K562 (cell line): Measurements from ENCODE around the gene RNF167. TPM values are rescaled to one million over a fixed set of nuclear protein-coding genes. Genes with fewer than 3 reads are reported as not detected.

ENCODE experiments used
- ATAC-seq: fragments of 200-7000 bp; cut with Tn5 transposase; 3 replicates; pipeline ENCODE4 v1.9.1; 2020; ENCODE audit warnings: moderate library complexity
- BruUV-seq: library from RNA; stranded (reverse); fragments of 400-500 nt; replicated peaks from 2 replicates; lab custom pipeline; 2021; lab: Mats Ljungman, UMichigan
- CTCF ChIA-PET: fragments of 300-600 bp; formaldehyde crosslinking; extraction: SDS; loops from one replicate; lab custom pipeline; 2021; ENCODE audit warnings: low intra/inter-chr PET ratio; lab: Yijun Ruan, JAX
- POLR2A ChIA-PET: fragments of 300-600, 350-650 bp; sonication (Branson Sonifier 250); formaldehyde crosslinking; extraction: SDS; loops from one replicate; lab custom pipeline; 2021; ENCODE audit warnings: antibody characterized with exemption, inconsistent platforms; lab: Yijun Ruan, JAX
- DNase-seq, 4 experiments: peaks; one replicate each; pipeline versions ENCODE4 v3.0.0 to v3.0.0-alpha.2; 2011 to 2018; ENCODE audit warnings: low spot score in 3 of 4, mixed read lengths in 3 of 4; ENCODE audit errors: extremely low read depth in 1 of 4
- FAIRE-seq: peaks from 2 replicates; lab custom pipeline; 2011; peaks lifted over from hg19 to GRCh38; lab: Jason Lieb, UNC
- H2AFZ ChIP-seq: 2 replicates; pipeline ENCODE4 v1.6.0; 2011; ENCODE audit warnings: low read depth, low read length, control low read depth, inconsistent platforms
- H3K27ac ChIP-seq: fragments of 200-600 bp; 3 replicates; pipeline ENCODE4 v1.8.0; 2011; ENCODE audit warnings: low read depth, mild to moderate bottlenecking, control low read depth, inconsistent platforms, low read length, moderate library complexity, mixed read lengths; ENCODE audit errors: extremely low read depth
- H3K27me3 ChIP-seq, 2 experiments: fragments of 300-600 bp in 1 of 2; 2 replicates in 1 of 2; 3 replicates in 1 of 2; pipeline versions ENCODE4 v1.6.0 to v1.8.0; 2011; ENCODE audit warnings: inconsistent platforms in 2 of 2, low read length in 2 of 2, mild to moderate bottlenecking in 1 of 2, mixed read lengths in 1 of 2, moderate library complexity in 1 of 2; ENCODE audit not compliant: control insufficient read depth in 2 of 2, insufficient read depth in 2 of 2
- H3K36me3 ChIP-seq: fragments of 300-600 bp; 3 replicates; pipeline ENCODE4 v1.8.0; 2011; ENCODE audit warnings: mild to moderate bottlenecking, low read length, inconsistent platforms; ENCODE audit not compliant: control insufficient read depth, insufficient read depth
- H3K4me1 ChIP-seq, 2 experiments: fragments of 200-600 bp in 1 of 2; replicated peaks in 1 of 2; 2 replicates in 1 of 2; 3 replicates in 1 of 2; pipeline versions ENCODE4 v1.5.1 to v1.8.0; 2011; ENCODE audit warnings: inconsistent platforms in 2 of 2, low read length in 2 of 2, mild to moderate bottlenecking in 1 of 2, mixed read lengths in 1 of 2, moderate library complexity in 1 of 2; ENCODE audit not compliant: control insufficient read depth in 2 of 2, insufficient read depth in 2 of 2
- H3K4me2 ChIP-seq: 2 replicates; pipeline ENCODE4 v1.6.1; 2011; ENCODE audit warnings: low read length, control low read depth, inconsistent platforms, mixed read lengths; ENCODE audit not compliant: insufficient read depth
- H3K4me3 ChIP-seq: fragments of 200-600 bp; sonication (generic), shearing (Covaris generic); 2 replicates; pipeline ENCODE4 v1.5.1; 2016; ENCODE audit warnings: control low read depth, inconsistent platforms
- H3K79me2 ChIP-seq: fragments of 200-600 bp; 3 replicates; pipeline ENCODE4 v1.8.0; 2011; ENCODE audit warnings: low read length, inconsistent platforms; ENCODE audit not compliant: control insufficient read depth, insufficient read depth
- H3K9ac ChIP-seq, 2 experiments: 2 replicates each; pipeline versions ENCODE4 v1.6.0 to v1.6.1; 2011; ENCODE audit warnings: low read depth in 2 of 2, low read length in 2 of 2, control low read depth in 1 of 2, inconsistent platforms in 1 of 2, mild to moderate bottlenecking in 1 of 2, mixed read lengths in 1 of 2; ENCODE audit not compliant: insufficient read depth in 1 of 2
- H3K9me1 ChIP-seq: one replicate; pipeline ENCODE4 v1.6.0; 2011; ENCODE audit warnings: inconsistent platforms, mild to moderate bottlenecking, low read length, moderate library complexity; ENCODE audit not compliant: control insufficient read depth, insufficient read depth
- H3K9me3 ChIP-seq: replicated peaks from 2 replicates; pipeline ENCODE4 v1.5.1; 2011; ENCODE audit warnings: low read depth, low read length, inconsistent platforms; ENCODE audit not compliant: control insufficient read depth, insufficient read depth
- H4K20me1 ChIP-seq: replicated peaks from 2 replicates; pipeline ENCODE4 v1.6.1; 2011; ENCODE audit warnings: low read length, inconsistent platforms, mixed read lengths; ENCODE audit not compliant: control insufficient read depth, insufficient read depth
- EWSR1 ChIP-seq: fragments of 450-650 bp; IDR thresholded peaks from 2 replicates; pipeline ENCODE4 v1.6.1; 2018; ENCODE audit warnings: borderline replicate concordance, mild to moderate bottlenecking, low read depth, moderate library complexity; ENCODE audit not compliant: partially characterized antibody
- FOXJ2 ChIP-seq: fragments of 200-800 bp; sonication (Bioruptor generic); IDR thresholded peaks from 2 replicates; pipeline ENCODE4 v1.6.1; 2016; ENCODE audit warnings: missing genetic modification characterization, missing compliant biosample characterization
- MCM7 ChIP-seq, 2 experiments: fragments of 450-650 bp; IDR thresholded peaks; 2 replicates each; pipeline ENCODE4 v1.6.1; 2016 to 2018
- MEF2A ChIP-seq: IDR thresholded peaks from 2 replicates; pipeline ENCODE4 v1.6.1; 2011; ENCODE audit warnings: low read depth, mild to moderate bottlenecking, low read length, moderate library complexity; ENCODE audit not compliant: control insufficient read depth
- POLR2A ChIP-seq: fragments of 450-650 bp; conservative IDR thresholded peaks from 2 replicates; pipeline ENCODE4 v1.6.1; 2016
- RBFOX2 ChIP-seq: fragments of 200-400 bp; formaldehyde crosslinking; IDR thresholded peaks from 2 replicates; pipeline ENCODE4 v1.6.1; 2017; ENCODE audit warnings: low read depth, mild to moderate bottlenecking, low read length, moderate library complexity
- RBM15 ChIP-seq: fragments of 200-400 bp; formaldehyde crosslinking; IDR thresholded peaks from 2 replicates; pipeline ENCODE4 v1.6.1; 2018; ENCODE audit warnings: mild to moderate bottlenecking, low read length, moderate library complexity; ENCODE audit not compliant: insufficient read depth
- SPI1 ChIP-seq: IDR thresholded peaks from 2 replicates; pipeline ENCODE4 v1.6.1; 2011; ENCODE audit warnings: low read depth, low read length, control low read depth, borderline replicate concordance
- SRSF3 ChIP-seq: fragments of 200-400 bp; formaldehyde crosslinking; IDR thresholded peaks from 2 replicates; pipeline ENCODE4 v1.6.1; 2016; ENCODE audit warnings: mild to moderate bottlenecking, low read length, moderate library complexity; ENCODE audit not compliant: insufficient read depth
- THRAP3 ChIP-seq: fragments of 450-650 bp; IDR thresholded peaks from 2 replicates; pipeline ENCODE4 v1.6.1; 2016; ENCODE audit warnings: mild to moderate bottlenecking, inconsistent platforms, borderline replicate concordance
- TRIM24 ChIP-seq, 2 experiments: fragments of 450-650 bp; IDR thresholded peaks; 2 replicates each; pipeline ENCODE4 v1.6.1; 2016
- TSC22D4 ChIP-seq: fragments of 450-650 bp; IDR thresholded peaks from 2 replicates; pipeline ENCODE4 v1.6.1; 2016; ENCODE audit warnings: missing genetic modification characterization, missing biosample characterization, control low read depth
- ZBTB1 ChIP-seq: sonication (generic); formaldehyde crosslinking; IDR thresholded peaks from 2 replicates; pipeline ENCODE4 v1.8.1; 2023; ENCODE audit warnings: missing genetic modification reagents, low read depth, mild to moderate bottlenecking, borderline replicate concordance
- ZC3H8 ChIP-seq: fragments of 450-650 bp; IDR thresholded peaks from 2 replicates; pipeline ENCODE4 v1.6.1; 2017
- ZNF23 ChIP-seq: fragments of 250-450 bp; sonication (Bioruptor Pico); IDR thresholded peaks from 2 replicates; pipeline ENCODE4 v1.4.0; 2020; ENCODE audit warnings: mild to moderate bottlenecking
- WGBS: fragments of 100-300 bp; shearing (Covaris generic); methylation state at CpG from one replicate; pipeline ENCODE4 v1.1.6; 2016; ENCODE audit warnings: low coverage, mixed read lengths; ENCODE audit not compliant: insufficient coverage; ENCODE audit errors: missing lambda C conversion rate; 5-methylcytosine and 5-hydroxymethylcytosine counted together
- in situ Hi-C: fragments of 300-500 bp; cut with MboI; formaldehyde crosslinking; loops from 4 replicates; pipeline ENCODE4 v1.15.0; 2018; ENCODE audit warnings: inconsistent platforms, mixed read lengths
- intact Hi-C: fragments of 100-400 bp; cut with micrococcal nuclease; formaldehyde crosslinking; loops from 2 replicates; pipeline ENCODE4 v1.14.2; 2022
- polyA plus RNA-seq, 8 experiments: library from polyadenylated mRNA; depleted of rRNA in 4 of 8; stranded (reverse) in 5 of 8; unstranded in 3 of 8; fragments of >200 nt; fragmentation: Nextera tagmentation in 2 of 8; fragmentation: Illumina TruSeq in 1 of 8; extraction: Ambion mirVana in 2 of 8; extraction: Trizol in 1 of 8; gene quantifications; 2 replicates each; pipeline versions ENCODE4 v1.2.1 to v1.2.3, GENCODE V29; 2011 to 2014; ENCODE audit warnings: inconsistent platforms in 1 of 8, missing spikeins in 1 of 8
- total RNA-seq, 7 experiments: library from RNA; depleted of rRNA in 6 of 7; stranded (reverse); fragments of >200 nt in 6 of 7; fragmentation: Illumina TruSeq in 2 of 7; extraction: Trizol in 2 of 7; gene quantifications; 2 replicates each; pipeline versions ENCODE4 v1.2.1 to v1.2.3, GENCODE V29; 2011 to 2021; ENCODE audit warnings: low replicate concordance in 1 of 7
- TF ChIP-seq, protein P1 (sequence below): fragments of 450-650 bp; IDR thresholded peaks from 2 replicates; pipeline ENCODE4 v1.6.1; 2018; ENCODE audit not compliant: partially characterized antibody
- TF ChIP-seq, protein P2 (sequence below): fragments of 250-450 bp; sonication (Bioruptor Pico); IDR thresholded peaks from 2 replicates; pipeline ENCODE4 v1.5.0; 2021; ENCODE audit warnings: mild to moderate bottlenecking, moderate library complexity

Gene RNF167
- total and polyA plus RNA-seq, 9 of the 15 experiments (the other 6 are each of a cell fraction or from before 2014, with no cell fraction given) = 16.5 to 143 (median 45.5) TPM

DNA sequence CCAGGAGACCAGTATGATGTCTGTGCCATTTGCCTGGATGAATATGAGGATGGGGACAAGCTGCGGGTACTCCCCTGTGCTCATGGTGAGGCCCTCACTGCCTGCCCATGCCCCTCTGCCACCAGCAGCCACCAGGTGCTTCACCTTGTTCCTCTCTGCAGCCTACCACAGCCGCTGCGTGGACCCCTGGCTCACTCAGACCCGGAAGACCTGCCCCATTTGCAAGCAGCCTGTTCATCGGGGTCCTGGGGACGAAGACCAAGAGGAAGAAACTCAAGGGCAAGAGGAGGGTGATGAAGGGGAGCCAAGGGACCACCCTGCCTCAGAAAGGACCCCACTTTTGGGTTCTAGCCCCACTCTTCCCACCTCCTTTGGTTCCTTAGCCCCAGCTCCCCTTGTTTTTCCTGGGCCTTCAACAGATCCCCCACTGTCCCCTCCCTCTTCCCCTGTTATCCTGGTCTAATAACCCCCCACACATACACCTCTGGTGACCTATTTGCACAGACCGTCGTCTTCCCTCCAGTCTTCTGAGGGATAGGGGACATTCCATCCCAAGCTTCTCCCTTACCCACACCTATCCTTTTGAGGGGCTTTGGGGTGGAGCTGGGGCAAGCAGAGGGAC is 4.6 kb downstream of the RNF167 start:
- whole genome bisulfite sequencing = 34% methylated on average over 3 of the region's 8 CpGs
- peaks cover 20 to 28% of the 10 kb centered on the region in 2 experiments; a peak in 4 of 5 replicates for H3K4me1 ChIP-seq
- H3K9ac ChIP-seq = peak overlapping the region; percentile 30 to 73; a peak in 3 of 4 replicates
- H3K9me1 ChIP-seq = no peaks in the 10 kb centered on the region
- intact Hi-C loops = loop anchor here (1.0 kb wide), 1 partner anchor 23 kb away; the partner anchor contains the start of gene SPAG7
- BruUV-seq = no TSS peak
- H3K79me2 ChIP-seq = peaks cover 80% of the 10 kb centered on the region
- H3K4me3 ChIP-seq = no peak overlapping the region
- DNase-seq (no peak), ATAC-seq (no peak), FAIRE-seq (no peak)
- H4K20me1 ChIP-seq = peaks cover 22% of the 10 kb centered on the region
- no peaks in the 10 kb centered on the region for H3K27me3 ChIP-seq
- H3K4me2 ChIP-seq = peak overlapping the region; percentile 93
- peak overlapping the region; percentile 79 for H3K27ac ChIP-seq
- no peaks in the 10 kb centered on the region for H3K9me3 ChIP-seq
- H3K36me3 ChIP-seq = peaks cover 65% of the 10 kb centered on the region
- in situ Hi-C loops = no loop called here
- ChIA-PET CTCF (no interaction called here), POLR2A (interaction anchor here (0.6 to 1.6 kb wide), 4 partner anchors 18 to 53 kb away, joined by 3 read pairs; partner anchors contain the start of genes INCA1 and KIF1C)
- H2AFZ ChIP-seq = no peak overlapping the region
- TF ChIP-seq ZC3H8 (no peak), SRSF3 (no peak), TSC22D4 (tag) (no peak), TRIM24 (IDR thresholded peaks at IDR 0.05) (peak in 1 of 2 experiments; percentile 25; a peak in 1 of 4 replicates), EWSR1 (peak; percentile 57), ZNF23 (CRISPR knock-in tag) (no peak), SPI1 (no peak), RBM15 (no peak), THRAP3 (peak; percentile 45; the same call in 1 of the 2 replicates), MEF2A (no peak), FOXJ2 (tag) (no peak), MCM7 (IDR thresholded peaks at IDR 0.05) (no peak), POLR2A (peak; percentile 86), ZBTB1 (CRISPR knock-in tag) (0 out of 2 replicates have a peak, but pooled peaks have one; percentile 20), RBFOX2 (peak; percentile 73)
- TF ChIP-seq, protein P1, sequence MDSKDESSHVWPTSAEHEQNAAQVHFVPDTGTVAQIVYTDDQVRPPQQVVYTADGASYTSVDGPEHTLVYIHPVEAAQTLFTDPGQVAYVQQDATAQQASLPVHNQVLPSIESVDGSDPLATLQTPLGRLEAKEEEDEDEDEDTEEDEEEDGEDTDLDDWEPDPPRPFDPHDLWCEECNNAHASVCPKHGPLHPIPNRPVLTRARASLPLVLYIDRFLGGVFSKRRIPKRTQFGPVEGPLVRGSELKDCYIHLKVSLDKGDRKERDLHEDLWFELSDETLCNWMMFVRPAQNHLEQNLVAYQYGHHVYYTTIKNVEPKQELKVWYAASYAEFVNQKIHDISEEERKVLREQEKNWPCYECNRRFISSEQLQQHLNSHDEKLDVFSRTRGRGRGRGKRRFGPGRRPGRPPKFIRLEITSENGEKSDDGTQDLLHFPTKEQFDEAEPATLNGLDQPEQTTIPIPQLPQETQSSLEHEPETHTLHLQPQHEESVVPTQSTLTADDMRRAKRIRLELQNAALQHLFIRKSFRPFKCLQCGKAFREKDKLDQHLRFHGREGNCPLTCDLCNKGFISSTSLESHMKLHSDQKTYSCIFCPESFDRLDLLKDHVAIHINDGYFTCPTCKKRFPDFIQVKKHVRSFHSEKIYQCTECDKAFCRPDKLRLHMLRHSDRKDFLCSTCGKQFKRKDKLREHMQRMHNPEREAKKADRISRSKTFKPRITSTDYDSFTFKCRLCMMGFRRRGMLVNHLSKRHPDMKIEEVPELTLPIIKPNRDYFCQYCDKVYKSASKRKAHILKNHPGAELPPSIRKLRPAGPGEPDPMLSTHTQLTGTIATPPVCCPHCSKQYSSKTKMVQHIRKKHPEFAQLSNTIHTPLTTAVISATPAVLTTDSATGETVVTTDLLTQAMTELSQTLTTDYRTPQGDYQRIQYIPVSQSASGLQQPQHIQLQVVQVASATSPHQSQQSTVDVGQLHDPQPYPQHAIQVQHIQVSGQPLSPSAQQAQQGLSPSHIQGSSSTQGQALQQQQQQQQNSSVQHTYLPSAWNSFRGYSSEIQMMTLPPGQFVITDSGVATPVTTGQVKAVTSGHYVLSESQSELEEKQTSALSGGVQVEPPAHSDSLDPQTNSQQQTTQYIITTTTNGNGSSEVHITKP = no peak
- TF ChIP-seq, protein P2, sequence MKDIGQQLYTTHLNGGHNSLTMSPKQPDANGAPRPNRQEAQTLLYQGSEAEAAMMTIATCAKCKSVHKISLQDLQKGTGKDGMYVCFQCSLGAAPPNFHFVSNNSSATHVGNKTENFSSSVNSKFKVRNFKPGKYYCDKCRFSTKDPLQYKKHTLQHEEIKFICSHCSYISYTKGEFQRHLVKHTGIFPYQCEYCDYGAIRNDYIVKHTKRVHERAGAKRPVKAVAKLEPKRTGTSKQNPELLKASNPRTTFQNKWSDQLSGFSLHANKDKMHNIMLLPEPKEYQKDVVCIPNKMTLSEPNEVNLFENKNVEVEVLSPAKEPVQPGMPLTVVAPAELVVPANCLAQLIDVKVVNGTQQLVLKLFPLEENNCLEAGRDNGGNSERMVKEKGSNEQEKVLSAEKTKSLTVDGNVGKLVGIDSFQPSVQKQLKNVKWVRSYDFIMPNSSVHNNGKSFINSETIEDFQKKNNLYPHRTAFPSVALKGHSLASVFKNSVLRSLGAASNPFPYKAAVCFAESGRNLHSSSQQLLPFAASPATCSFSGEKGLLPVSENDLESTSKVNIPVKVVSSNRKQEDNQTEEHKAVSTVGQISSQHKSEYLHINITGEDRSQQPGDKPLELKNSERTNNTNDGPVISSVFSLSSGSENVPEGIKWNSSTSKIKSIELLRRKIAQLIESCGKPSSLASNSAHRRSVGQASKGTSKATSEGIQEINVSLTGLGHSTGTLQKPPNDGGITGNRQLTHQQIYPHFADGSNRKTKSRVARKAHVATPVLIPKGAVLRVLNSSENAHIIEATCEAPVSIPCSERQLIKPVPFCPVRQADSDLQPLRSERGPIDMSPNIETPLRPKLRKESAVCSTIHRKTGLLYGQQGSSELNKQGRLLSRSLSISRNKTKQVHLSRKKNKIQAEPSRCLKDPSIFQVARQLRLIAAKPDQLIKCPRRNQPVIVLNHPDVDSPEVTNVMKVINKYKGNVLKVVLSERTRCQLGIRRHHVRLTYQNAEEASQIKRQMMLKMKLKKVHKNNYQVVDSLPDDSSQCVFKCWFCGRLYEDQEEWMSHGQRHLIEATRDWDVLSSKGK (CRISPR knock-in tag) = no peak
